Thyroid gland (tissue), 4 donors: ENCODE measurements around the gene ANG.

Experiments
- CTCF ChIP-seq, 6 experiments: fragments of 200-600 bp in 3 of 6; fragments of 450-650 bp in 3 of 6; sonication (generic) in 3 of 6; IDR thresholded peaks; one replicate each; pipeline ENCODE4 v1.5.1; 2016 to 2019; ENCODE audit warnings: antibody characterized with exemption in 6 of 6, mild to moderate bottlenecking in 2 of 6, inconsistent platforms in 1 of 6, moderate library complexity in 1 of 6
- POLR2A ChIP-seq, 2 donors: fragments of 450-650 bp; IDR thresholded peaks; one replicate each; pipeline ENCODE4 v1.6.1; 2017; ENCODE audit warnings: antibody characterized with exemption in 2 of 2, mild to moderate bottlenecking in 2 of 2, moderate library complexity in 1 of 2

GRCh38 chr14:20696764-20697163 lies 8.2 kb downstream of the ANG start:
- TF ChIP-seq POLR2A (IDR thresholded peaks at IDR 0.05) (no peak), CTCF (IDR thresholded peaks at IDR 0.05) (no peak)
